Measurements from ENCODE around the gene PUS7. TPM values are rescaled to one million over a fixed set of nuclear protein-coding genes. Genes with fewer than 3 reads are reported as not detected.
A peak's percentile ranks its signal among the peaks of the same experiment; 100 is the strongest.

The PUS7 gene
- total RNA-seq, 2 experiments from 2014 or later: 9.9 to 11.4 TPM

DNA sequence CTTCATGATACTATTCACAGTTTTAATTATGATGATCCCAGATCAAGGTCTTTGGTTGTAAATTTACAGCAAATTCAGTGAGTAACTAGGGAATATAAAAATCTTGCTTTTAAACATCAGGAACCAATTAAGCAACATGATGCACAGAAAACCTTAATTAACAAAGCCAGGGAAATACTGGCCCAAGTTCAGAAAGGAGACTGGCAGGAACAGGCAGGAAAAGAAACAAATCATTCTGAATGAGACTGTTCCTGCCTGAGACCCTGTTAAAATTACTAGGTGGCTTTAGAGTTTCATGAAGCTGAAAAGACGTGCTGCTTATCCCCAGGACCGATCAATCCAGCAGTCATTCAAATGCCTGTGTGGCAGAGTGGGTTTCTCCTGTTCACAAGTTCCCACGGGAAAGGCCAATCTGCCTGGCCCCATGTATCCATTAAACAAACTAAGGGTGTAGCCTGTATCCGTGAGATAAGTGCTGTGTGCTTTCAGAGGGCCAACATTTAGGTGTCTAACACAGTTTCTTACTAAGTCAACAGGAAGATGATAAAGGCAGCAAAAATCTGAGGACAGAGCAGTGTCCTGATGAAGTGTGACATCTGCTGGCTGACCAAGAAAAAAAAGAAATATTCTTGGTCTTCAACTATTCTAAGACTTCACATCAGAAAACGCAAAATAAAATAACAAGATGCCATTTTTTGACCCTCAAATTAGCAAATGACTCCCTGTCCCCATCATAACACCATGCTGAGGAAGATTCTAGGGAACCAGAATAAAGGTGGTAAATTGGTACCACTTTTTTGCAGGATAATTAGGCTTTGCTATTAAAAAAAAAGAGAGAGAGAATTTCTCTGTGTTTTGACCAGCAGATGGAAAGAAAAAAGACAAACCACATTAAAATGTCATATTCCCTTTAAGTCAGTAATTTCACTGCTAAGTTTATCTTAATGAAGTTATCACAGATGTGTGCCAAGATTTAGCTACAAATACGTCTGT is 34.2 kb downstream of the PUS7 start:
- Mint-ChIP-seq H3K9me3 (no peaks in the 10 kb centered on the region), H3K27ac (peak overlapping the region; percentile 63), H3K4me1 (peaks cover 4% of the 10 kb centered on the region), H3K4me3 (no peak overlapping the region), H3K36me3 (ENCODE audit: low read depth) (peaks cover 4% of the 10 kb centered on the region), H3K27me3 (no peaks in the 10 kb centered on the region)
- ChIA-PET POLR2A (no interaction called here), CTCF (interaction anchor here (0.6 to 0.9 kb wide), 2 partner anchors 507 to 591 kb away, joined by 3 read pairs; no protein-coding TSS in a partner anchor)
- peak; percentile 28 for DNase-seq

DNA sequence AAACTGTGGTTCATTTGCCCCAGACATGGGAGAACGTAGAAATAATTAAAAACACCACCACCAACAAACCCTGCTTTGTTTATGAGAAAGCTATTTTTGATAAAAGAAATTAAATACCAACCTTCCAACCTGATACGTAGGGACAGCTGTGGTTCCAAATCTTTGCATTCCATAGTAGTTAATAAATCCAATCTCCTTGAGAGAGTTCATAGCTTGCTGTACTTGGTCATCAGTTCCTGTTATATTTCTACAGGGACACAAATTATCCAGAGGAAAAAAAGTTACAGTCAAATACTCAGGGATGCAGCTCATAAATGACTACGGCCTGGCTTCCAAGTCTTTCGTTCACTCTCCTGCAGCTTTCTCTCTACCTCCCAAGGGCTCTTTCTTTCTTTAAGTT is 41.1 kb downstream of the PUS7 start:
- peaks cover 10% of the 10 kb centered on the region for H3K36me3 Mint-ChIP-seq (ENCODE audit: low read depth)
- ChIA-PET POLR2A (interaction anchor here (0.6 kb wide), 1 partner anchor 119 kb away, joined by 3 read pairs; no protein-coding TSS in a partner anchor), CTCF (no interaction called here)
- peaks cover 1% of the 10 kb centered on the region for H3K4me1 Mint-ChIP-seq
- H3K9me3 Mint-ChIP-seq: no peaks in the 10 kb centered on the region
- H3K4me3 Mint-ChIP-seq: no peak overlapping the region
- no peak overlapping the region for H3K27ac Mint-ChIP-seq
- DNase-seq: no peak
- H3K27me3 Mint-ChIP-seq: no peaks in the 10 kb centered on the region

DNA sequence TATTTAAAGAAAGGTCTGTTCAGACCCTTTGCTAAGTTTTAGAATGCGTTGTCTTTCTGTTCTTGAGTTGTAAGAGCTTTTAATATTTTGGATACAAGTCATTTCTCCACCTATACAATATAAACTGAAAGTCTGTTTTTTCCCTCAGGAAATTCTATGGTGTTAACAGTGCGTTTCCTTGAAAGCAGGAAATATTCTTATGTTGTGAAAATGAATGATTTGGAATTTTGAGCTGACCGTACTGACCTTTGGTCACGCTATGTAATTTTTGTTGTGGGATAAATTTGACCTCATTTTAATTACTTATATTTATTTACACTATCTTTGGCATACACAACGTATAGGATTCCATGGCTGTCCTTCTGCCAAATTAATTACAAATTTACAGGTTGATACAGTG is 43.5 kb downstream of the PUS7 start:
- Mint-ChIP-seq H3K27me3 (no peaks in the 10 kb centered on the region), H3K27ac (no peak overlapping the region), H3K4me3 (no peak overlapping the region), H3K4me1 (peaks cover 1% of the 10 kb centered on the region), H3K9me3 (no peaks in the 10 kb centered on the region), H3K36me3 (ENCODE audit: low read depth) (peaks cover 13% of the 10 kb centered on the region)
- CTCF ChIA-PET: interaction anchor here (0.6 kb wide), 1 partner anchor 528 kb away, joined by 3 read pairs; no protein-coding TSS in a partner anchor
- POLR2A ChIA-PET: no interaction called here
- DNase-seq: no peak

DNA sequence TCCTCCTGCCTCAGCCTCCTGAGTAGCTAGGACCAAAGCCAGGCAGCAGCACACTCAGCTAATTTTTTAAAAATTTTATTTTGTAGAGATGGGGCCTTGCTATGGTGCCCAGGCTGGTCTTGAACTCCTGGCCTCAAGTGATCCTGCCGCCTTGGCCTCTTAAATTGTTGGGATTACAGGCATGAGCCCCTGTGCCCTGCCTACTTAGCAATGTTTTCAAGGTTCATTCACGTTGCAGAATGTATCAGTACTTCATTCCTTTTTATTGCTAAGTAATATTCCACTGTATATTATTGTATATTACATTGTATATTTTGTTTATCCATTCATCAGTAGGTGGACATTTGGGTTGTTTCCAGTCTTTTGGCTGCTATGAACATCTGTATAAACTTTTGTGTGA is 44.2 kb downstream of the PUS7 start:
- Mint-ChIP-seq H3K9me3 (no peaks in the 10 kb centered on the region), H3K4me1 (peaks cover 1% of the 10 kb centered on the region), H3K27me3 (no peaks in the 10 kb centered on the region), H3K27ac (no peak overlapping the region), H3K36me3 (ENCODE audit: low read depth) (peaks cover 13% of the 10 kb centered on the region), H3K4me3 (no peak overlapping the region)
- POLR2A ChIA-PET: no interaction called here
- DNase-seq: no peak
- CTCF ChIA-PET: interaction anchor here (1.6 kb wide), 1 partner anchor 8 kb away, joined by 3 read pairs; no protein-coding TSS in a partner anchor

DNA sequence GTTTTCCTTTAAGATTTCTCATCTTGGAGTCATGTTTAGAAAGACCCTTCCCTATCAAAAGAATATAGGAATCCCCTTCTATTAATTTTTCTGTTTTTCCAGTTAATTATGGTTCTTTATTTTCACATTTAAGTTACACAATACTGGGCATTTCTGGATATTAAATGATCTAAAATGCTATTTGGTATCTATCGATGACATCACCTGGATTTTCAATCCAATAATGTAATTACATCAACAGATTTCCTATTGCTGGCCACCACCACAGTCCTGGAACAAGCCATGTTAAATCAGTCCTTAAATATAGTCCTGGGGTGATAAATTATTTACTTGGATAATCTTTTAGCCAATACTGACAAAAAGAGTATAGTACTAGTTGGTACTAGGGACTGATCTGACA is 48.0 kb downstream of the PUS7 start:
- DNase-seq: no peak
- ChIA-PET POLR2A (no interaction called here), CTCF (no interaction called here)
- Mint-ChIP-seq H3K9me3 (no peaks in the 10 kb centered on the region), H3K27me3 (no peaks in the 10 kb centered on the region), H3K4me3 (no peak overlapping the region), H3K27ac (no peak overlapping the region), H3K4me1 (peaks cover 1% of the 10 kb centered on the region), H3K36me3 (ENCODE audit: low read depth) (peaks cover 12% of the 10 kb centered on the region)

DNA sequence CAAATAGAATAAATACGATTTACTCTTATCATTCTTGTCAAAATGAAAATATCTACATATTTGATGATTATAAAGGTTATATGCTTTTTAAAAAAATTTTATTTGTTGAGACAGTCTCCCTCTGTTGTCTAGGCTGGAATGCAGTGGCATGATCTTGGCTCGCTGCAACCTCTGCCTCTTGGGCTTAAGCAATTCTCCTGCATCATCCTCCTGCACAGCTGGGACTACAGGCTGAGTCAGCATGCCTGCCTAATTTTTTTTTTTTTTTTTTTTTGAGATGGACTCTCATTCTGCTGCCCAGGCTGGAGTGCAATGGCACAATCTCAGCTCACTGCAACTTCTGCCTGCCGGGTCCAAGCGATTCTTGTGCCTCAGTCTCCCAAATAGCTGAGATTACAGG is 48.9 kb downstream of the PUS7 start:
- Mint-ChIP-seq H3K4me3 (no peak overlapping the region), H3K9me3 (no peaks in the 10 kb centered on the region), H3K36me3 (ENCODE audit: low read depth) (peaks cover 12% of the 10 kb centered on the region), H3K27me3 (no peaks in the 10 kb centered on the region), H3K27ac (no peak overlapping the region), H3K4me1 (no peaks in the 10 kb centered on the region)
- ChIA-PET CTCF (interaction anchor here (1.1 kb wide), 1 partner anchor 22 kb away, joined by 5 read pairs; no protein-coding TSS in a partner anchor), POLR2A (no interaction called here)
- DNase-seq: no peak

DNA sequence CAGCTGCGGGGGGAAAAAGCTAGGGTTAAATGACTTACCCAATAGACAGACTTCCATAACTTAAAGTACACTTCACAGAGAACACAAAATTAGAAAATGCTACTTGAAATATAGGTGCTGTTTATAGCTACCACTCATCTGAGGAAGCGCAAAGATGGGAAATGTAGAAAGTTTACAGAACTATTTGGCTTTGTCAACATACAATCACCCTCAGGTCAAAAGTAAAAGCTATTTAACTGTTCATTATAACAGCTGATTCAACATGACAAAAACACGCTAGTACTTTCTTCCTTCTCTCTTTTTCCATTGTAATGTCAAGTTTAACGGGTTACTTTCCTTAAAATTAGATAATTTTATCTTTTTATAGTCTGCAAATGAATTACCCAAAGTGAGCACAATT is 51.2 kb downstream of the PUS7 start:
- ChIA-PET CTCF (interaction anchor here (1.0 to 1.4 kb wide), 2 partner anchors 10 to 24 kb away, joined by 3 read pairs; no protein-coding TSS in a partner anchor), POLR2A (no interaction called here)
- Mint-ChIP-seq H3K27ac (no peak overlapping the region), H3K4me3 (no peak overlapping the region), H3K36me3 (ENCODE audit: low read depth) (peaks cover 9% of the 10 kb centered on the region), H3K27me3 (no peaks in the 10 kb centered on the region), H3K4me1 (no peaks in the 10 kb centered on the region), H3K9me3 (no peaks in the 10 kb centered on the region)
- no peak for DNase-seq

DNA sequence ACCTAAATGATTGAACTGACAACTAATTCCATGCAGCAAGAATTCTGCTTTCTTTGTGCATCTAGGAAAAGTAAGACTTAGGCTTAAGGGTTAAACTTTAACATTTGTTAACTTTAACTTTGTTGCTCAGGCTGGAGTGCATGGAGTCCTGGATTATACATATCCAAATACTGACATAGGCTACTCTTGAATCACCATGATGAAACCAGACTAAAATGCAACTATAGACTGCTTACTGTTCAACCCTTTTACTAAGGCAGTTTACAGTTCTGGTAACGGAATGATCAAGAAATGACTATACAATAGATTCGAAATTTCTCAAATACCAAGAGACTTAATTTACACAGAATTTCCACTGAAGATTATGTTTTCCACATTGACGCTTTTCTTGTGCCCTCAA is 52.0 kb downstream of the PUS7 start:
- Mint-ChIP-seq H3K9me3 (no peaks in the 10 kb centered on the region), H3K4me3 (no peak overlapping the region), H3K36me3 (ENCODE audit: low read depth) (peaks cover 6% of the 10 kb centered on the region), H3K27ac (no peak overlapping the region), H3K27me3 (no peaks in the 10 kb centered on the region), H3K4me1 (no peaks in the 10 kb centered on the region)
- ChIA-PET CTCF (interaction anchor here (1.4 kb wide), 1 partner anchor 9 kb away, joined by 3 read pairs; no protein-coding TSS in a partner anchor), POLR2A (no interaction called here)
- DNase-seq: no peak

DNA sequence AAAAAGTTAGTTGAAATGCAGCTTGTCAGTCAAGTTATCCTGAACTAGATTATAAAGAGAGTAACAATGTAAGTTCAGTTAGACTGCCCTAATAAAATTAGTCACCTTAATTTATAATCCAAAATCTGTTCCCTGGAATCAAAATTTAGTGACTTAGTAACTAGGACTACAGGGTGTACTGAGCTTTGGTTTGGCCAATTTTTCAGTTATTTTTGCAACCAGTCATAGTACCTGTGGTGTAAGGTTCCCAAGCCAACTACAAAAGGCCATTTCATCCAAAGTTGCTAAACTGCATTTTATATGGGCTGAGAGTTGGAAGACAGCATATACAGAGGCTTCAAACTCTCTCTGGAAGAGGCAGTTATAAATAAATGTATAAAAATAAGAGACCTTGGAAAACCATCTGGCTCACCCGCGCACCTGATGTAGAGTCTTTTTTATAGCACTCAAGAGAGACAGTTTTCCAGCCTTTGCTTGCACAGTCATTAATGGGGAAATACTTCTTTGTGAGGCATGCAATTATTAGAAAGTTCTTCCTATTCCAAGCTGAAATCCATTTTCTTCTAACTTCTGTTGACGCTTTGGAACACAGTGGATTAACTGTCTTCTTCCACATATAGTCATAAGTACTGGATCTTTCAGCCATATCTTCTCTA is 59.2 kb downstream of the PUS7 start:
- no peaks in the 10 kb centered on the region for H3K27me3 Mint-ChIP-seq
- H3K9me3 Mint-ChIP-seq: no peaks in the 10 kb centered on the region
- H3K27ac Mint-ChIP-seq: no peak overlapping the region
- no peaks in the 10 kb centered on the region for H3K4me1 Mint-ChIP-seq
- no peak overlapping the region for H3K4me3 Mint-ChIP-seq
- ChIA-PET POLR2A (no interaction called here), CTCF (no interaction called here)
- H3K36me3 Mint-ChIP-seq (ENCODE audit: low read depth): peaks cover 6% of the 10 kb centered on the region
- no peak for DNase-seq

DNA sequence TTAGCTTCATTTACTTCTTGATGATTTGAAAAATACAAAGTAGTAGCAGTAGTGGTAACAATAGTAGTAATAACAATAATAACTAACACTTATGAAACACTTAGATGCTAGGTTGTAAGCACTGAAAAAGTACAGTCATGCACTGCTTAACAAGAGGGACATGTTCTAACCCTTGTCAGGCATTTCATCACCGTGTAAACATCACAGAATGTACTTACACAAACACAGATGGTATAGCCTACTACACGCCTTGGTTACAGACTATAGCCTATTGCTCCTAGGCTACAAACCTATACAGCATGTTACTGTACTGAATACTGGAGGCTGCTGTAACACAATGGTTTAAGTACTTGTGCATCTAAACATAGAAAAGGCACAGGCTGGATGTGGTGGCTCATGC is 60.6 kb downstream of the PUS7 start:
- Mint-ChIP-seq H3K9me3 (no peaks in the 10 kb centered on the region), H3K27ac (no peak overlapping the region), H3K27me3 (no peaks in the 10 kb centered on the region), H3K36me3 (ENCODE audit: low read depth) (peaks cover 9% of the 10 kb centered on the region), H3K4me3 (no peak overlapping the region), H3K4me1 (no peaks in the 10 kb centered on the region)
- ChIA-PET POLR2A (no interaction called here), CTCF (interaction anchor here (0.5 to 1.3 kb wide), 3 partner anchors 9 to 80 kb away, joined by 3 to 4 read pairs (median 3); no protein-coding TSS in a partner anchor)
- no peak for DNase-seq

DNA sequence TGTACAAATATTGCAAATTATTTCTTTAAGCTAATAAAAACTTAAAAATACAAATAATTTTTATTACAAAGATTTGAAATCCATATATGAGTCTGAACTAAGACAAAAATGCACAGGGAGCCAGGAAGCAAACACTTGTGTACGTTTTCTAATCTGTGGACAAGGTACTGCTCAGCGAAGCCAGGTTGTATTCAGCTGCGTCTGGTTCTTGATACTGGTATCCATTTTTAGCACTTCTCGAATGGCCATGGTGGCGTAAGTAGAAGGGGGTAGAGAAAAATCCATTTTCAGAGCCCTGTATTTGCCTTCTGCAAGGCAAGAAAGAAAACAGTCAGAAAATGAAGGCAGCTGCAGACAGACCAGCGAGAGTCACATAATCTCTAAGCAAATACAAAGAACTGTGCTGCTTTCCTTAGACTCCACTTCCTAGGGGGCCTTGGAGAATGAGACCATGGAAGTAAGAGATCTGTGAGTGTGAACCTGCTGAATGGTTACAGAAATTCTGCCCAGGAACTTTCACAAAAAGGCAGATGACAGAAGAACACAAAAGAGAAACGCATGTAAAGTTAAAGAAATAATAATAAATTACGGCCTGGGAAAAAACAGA is 64.3 kb downstream of the PUS7 start:
- Mint-ChIP-seq H3K27ac (no peak overlapping the region), H3K9me3 (no peaks in the 10 kb centered on the region), H3K36me3 (ENCODE audit: low read depth) (peaks cover 9% of the 10 kb centered on the region), H3K4me1 (peaks cover 2% of the 10 kb centered on the region), H3K4me3 (no peak overlapping the region), H3K27me3 (no peaks in the 10 kb centered on the region)
- DNase-seq: no peak
- ChIA-PET CTCF (no interaction called here), POLR2A (no interaction called here)

DNA sequence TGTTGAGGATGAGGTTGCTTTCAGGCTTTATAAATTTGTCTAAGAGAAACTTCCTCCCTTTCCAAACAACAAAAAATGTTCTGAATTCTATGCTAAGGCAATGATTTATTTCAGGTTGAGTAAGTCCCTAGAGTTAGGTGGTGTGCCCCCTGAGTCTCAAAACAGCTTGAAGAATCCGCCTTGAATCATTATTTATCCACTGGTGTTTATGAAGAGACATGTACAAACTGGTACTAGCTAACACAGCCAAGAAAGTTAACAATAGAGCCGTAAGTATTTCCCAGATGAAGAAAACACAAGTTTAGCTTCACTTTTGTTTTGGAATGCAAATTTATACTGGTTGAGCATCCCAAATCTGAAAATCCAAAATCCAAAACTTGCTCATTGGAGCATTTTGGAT is 67.2 kb downstream of the PUS7 start:
- ChIA-PET CTCF (interaction anchor here (0.9 to 1.2 kb wide), 2 partner anchors 11 to 14 kb away, joined by 3 read pairs; no protein-coding TSS in a partner anchor), POLR2A (interaction anchor here (0.6 to 0.7 kb wide), 2 partner anchors 337 to 445 kb away, joined by 3 read pairs; no protein-coding TSS in a partner anchor)
- Mint-ChIP-seq H3K27me3 (no peaks in the 10 kb centered on the region), H3K4me3 (no peak overlapping the region), H3K4me1 (peaks cover 2% of the 10 kb centered on the region), H3K36me3 (ENCODE audit: low read depth) (peaks cover 6% of the 10 kb centered on the region), H3K27ac (no peak overlapping the region), H3K9me3 (peaks cover 3% of the 10 kb centered on the region)
- no peak for DNase-seq

Measured in activated CD4-positive, alpha-beta T cell treated with anti-CD3 and anti-CD28 coated beads, Interleukin-2, amount 10 ng/mL, durations not matched to agents 7 days and 5 days (primary cell).